Smooth muscle cell (in vitro differentiated cells): Measurements from ENCODE around the gene FAF1. TPM values are rescaled to one million over a fixed set of nuclear protein-coding genes. Genes with fewer than 3 reads are reported as not detected.

ENCODE experiments used
- DNase-seq: peaks from one replicate; lab custom pipeline; 2025; ENCODE audit not compliant: unreplicated experiment; lab: John Stamatoyannopoulos, UW
- H2AFZ ChIP-seq: fragments of 200-600 bp; sonication (generic); 2 replicates; pipeline ENCODE4 v1.6.0; 2016; ENCODE audit warnings: antibody characterized with exemption, low read depth, mild to moderate bottlenecking
- H3F3A ChIP-seq: fragments of 200-600 bp; sonication (generic); 2 replicates; pipeline ENCODE4 v1.6.0; 2017; ENCODE audit warnings: antibody characterized with exemption, low read depth
- H3K27ac ChIP-seq: fragments of 200-600 bp; sonication (generic); 2 replicates; pipeline ENCODE4 v1.5.1; 2016; ENCODE audit warnings: low read depth, mild to moderate bottlenecking
- H3K27me3 ChIP-seq: fragments of 200-600 bp; sonication (generic); 2 replicates; pipeline ENCODE4 v1.6.1; 2016; ENCODE audit warnings: low read depth, mild to moderate bottlenecking
- H3K36me3 ChIP-seq: fragments of 200-600 bp; sonication (generic); 2 replicates; pipeline ENCODE4 v1.5.1; 2016; ENCODE audit warnings: low read depth
- H3K4me1 ChIP-seq: fragments of 200-600 bp; sonication (generic); 2 replicates; pipeline ENCODE4 v1.5.1; 2016; ENCODE audit warnings: low read depth
- H3K4me2 ChIP-seq: fragments of 200-600 bp; sonication (generic); 2 replicates; pipeline ENCODE4 v1.6.0; 2016; ENCODE audit warnings: mild to moderate bottlenecking
- H3K4me3 ChIP-seq: fragments of 200-600 bp; sonication (generic); 2 replicates; pipeline ENCODE4 v1.5.1; 2016; ENCODE audit warnings: mild to moderate bottlenecking
- H3K79me2 ChIP-seq: fragments of 200-600 bp; sonication (generic); 2 replicates; pipeline ENCODE4 v1.6.0; 2016; ENCODE audit warnings: low read depth, mild to moderate bottlenecking
- H3K9ac ChIP-seq: fragments of 200-600 bp; sonication (generic); 2 replicates; pipeline ENCODE4 v1.6.0; 2016; ENCODE audit warnings: low read depth
- H3K9me3 ChIP-seq: fragments of 200-600 bp; sonication (generic); replicated peaks from 2 replicates; pipeline ENCODE4 v1.5.1; 2016; ENCODE audit warnings: low read depth
- H4K20me1 ChIP-seq: fragments of 200-600 bp; sonication (generic); 2 replicates; pipeline ENCODE4 v1.6.0; 2016; ENCODE audit warnings: low read depth
- CTCF ChIP-seq: fragments of 200-600 bp; sonication (generic); IDR thresholded peaks from 2 replicates; pipeline ENCODE4 v1.5.1; 2017; ENCODE audit warnings: borderline replicate concordance, mild to moderate bottlenecking, antibody characterized with exemption; ENCODE audit not compliant: insufficient read depth, poor library complexity, severe bottlenecking
- WGBS: methylation state at CpG from one replicate; pipeline ENCODE4 v1.1.7; 2016; ENCODE audit warnings: low lambda C conversion rate; 5-methylcytosine and 5-hydroxymethylcytosine counted together
- polyA plus RNA-seq: library from polyadenylated mRNA; unstranded; fragments of >200 nt; fragmentation: Nextera tagmentation; extraction: Ambion mirVana; gene quantifications from 2 replicates; pipeline ENCODE4 v1.2.1, GENCODE V29; 2016
- total RNA-seq: library from RNA; depleted of rRNA; stranded (reverse); fragments of >200 nt; gene quantifications from 2 replicates; pipeline ENCODE4 v1.2.3, GENCODE V29; 2014

The FAF1 gene
- total and polyA plus RNA-seq, 2 experiments from 2014 or later, result 51.5 to 51.6 TPM

GRCh38 chr1:50861772-50862171, 98.3 kb downstream of the FAF1 start:
- DNase-seq, result no peak
- H4K20me1 ChIP-seq, result peaks cover 25% of the 10 kb centered on the region
- H3K79me2 ChIP-seq, result peaks cover 51% of the 10 kb centered on the region
- peaks cover 8% of the 10 kb centered on the region for H3K9me3 ChIP-seq
- no peak overlapping the region for H3K27ac ChIP-seq
- H3K4me1 ChIP-seq, result no peaks in the 10 kb centered on the region
- no peak for TF ChIP-seq CTCF
- H3K9ac ChIP-seq, result no peak overlapping the region
- H3F3A ChIP-seq, result no peaks in the 10 kb centered on the region
- H3K36me3 ChIP-seq, result no peaks in the 10 kb centered on the region
- 88% methylated on average over 1 of the region's 1 CpG for WGBS
- H2AFZ ChIP-seq, result no peak overlapping the region
- no peaks in the 10 kb centered on the region for H3K27me3 ChIP-seq
- no peak overlapping the region for H3K4me2 ChIP-seq
- H3K4me3 ChIP-seq, result no peak overlapping the region

- TF ChIP-seq CTCF, result no peak
- 97% methylated on average over 4 of the region's 4 CpGs for WGBS
- peaks cover 8% of the 10 kb centered on the region for H3K9me3 ChIP-seq
- H4K20me1 ChIP-seq, result peaks cover 25% of the 10 kb centered on the region
- no peak overlapping the region for H3K4me2 ChIP-seq
- no peaks in the 10 kb centered on the region for H3K27me3 ChIP-seq
- H3K36me3 ChIP-seq, result no peaks in the 10 kb centered on the region
- H3K9ac ChIP-seq, result no peak overlapping the region
- H2AFZ ChIP-seq, result no peak overlapping the region
- DNase-seq, result no peak
- H3K4me3 ChIP-seq, result no peak overlapping the region
- H3K79me2 ChIP-seq, result peaks cover 45% of the 10 kb centered on the region
- no peak overlapping the region for H3K27ac ChIP-seq
- H3F3A ChIP-seq, result no peaks in the 10 kb centered on the region
- H3K4me1 ChIP-seq, result no peaks in the 10 kb centered on the region
Measured at GRCh38 chr1:50860702-50861101, 99.4 kb downstream of the FAF1 start.

- Histone ChIP-seq H2AFZ (no peak overlapping the region), H3K27ac (no peak overlapping the region), H3K9ac (no peak overlapping the region), H3F3A (no peaks in the 10 kb centered on the region), H3K9me3 (peaks cover 8% of the 10 kb centered on the region), H3K36me3 (no peaks in the 10 kb centered on the region), H3K79me2 (peaks cover 45% of the 10 kb centered on the region), H4K20me1 (peaks cover 25% of the 10 kb centered on the region), H3K4me2 (no peak overlapping the region), H3K27me3 (no peaks in the 10 kb centered on the region), H3K4me3 (no peak overlapping the region), H3K4me1 (no peaks in the 10 kb centered on the region)
- DNase-seq, result no peak
- 99% methylated on average over 2 of the region's 2 CpGs for WGBS
- TF ChIP-seq CTCF, result no peak
Measured at GRCh38 chr1:50860256-50860655, 99.8 kb downstream of the FAF1 start.

GRCh38 chr1:50859657-50860056, 100.4 kb downstream of the FAF1 start:
- Histone ChIP-seq H3K27me3 (no peaks in the 10 kb centered on the region), H3K79me2 (peaks cover 45% of the 10 kb centered on the region), H3K4me1 (no peaks in the 10 kb centered on the region), H3K4me3 (no peak overlapping the region), H3K4me2 (no peak overlapping the region), H3F3A (no peaks in the 10 kb centered on the region), H3K9me3 (peaks cover 8% of the 10 kb centered on the region), H3K36me3 (no peaks in the 10 kb centered on the region), H4K20me1 (peaks cover 25% of the 10 kb centered on the region), H3K27ac (no peak overlapping the region), H3K9ac (no peak overlapping the region), H2AFZ (no peak overlapping the region)
- DNase-seq, result no peak
- 97% methylated on average over 1 of the region's 1 CpG for WGBS
- no peak for TF ChIP-seq CTCF
